Vagina (tissue), 2 donors: ENCODE results near the gene DCLK2. TPM values are rescaled to one million over a fixed set of nuclear protein-coding genes. Genes with fewer than 3 reads are reported as not detected.

ENCODE experiments used
- DNase-seq, 2 donors: peaks; one replicate each; pipeline ENCODE4 v3.0.0-alpha.2; 2017; ENCODE audit errors: extremely low spot score in 2 of 2
- H3K27ac ChIP-seq: fragments of 200-600 bp; sonication (generic); one replicate; pipeline ENCODE4 v1.5.1; 2019
- H3K27me3 ChIP-seq: fragments of 200-600 bp; sonication (generic); one replicate; pipeline ENCODE4 v1.5.1; 2019
- H3K36me3 ChIP-seq, 2 donors: fragments of 200-600 bp; sonication (generic); one replicate each; pipeline ENCODE4 v1.5.1; 2017 to 2019
- H3K4me1 ChIP-seq: fragments of 200-600 bp; sonication (generic); one replicate; pipeline ENCODE4 v1.5.1; 2019
- H3K4me3 ChIP-seq, 2 donors: fragments of 200-600 bp; sonication (generic); 1 replicate in 1 of 2; 2 replicates in 1 of 2; pipeline ENCODE4 v1.5.1; 2016 to 2019
- H3K9me3 ChIP-seq: fragments of 200-600 bp; sonication (generic); one replicate; pipeline ENCODE4 v1.5.1; 2019
- CTCF ChIP-seq, 3 experiments: fragments of 450-650 bp in 2 of 3; fragments of 200-600 bp in 1 of 3; sonication (generic) in 1 of 3; IDR thresholded peaks; one replicate each; pipeline ENCODE4 v1.5.1; 2017 to 2019; ENCODE audit warnings: antibody characterized with exemption in 3 of 3, mild to moderate bottlenecking in 2 of 3, moderate library complexity in 2 of 3
- POLR2A ChIP-seq, 2 donors: fragments of 450-650 bp; IDR thresholded peaks; one replicate each; pipeline ENCODE4 v1.6.1; 2017; ENCODE audit warnings: antibody characterized with exemption in 2 of 2, mild to moderate bottlenecking in 2 of 2, moderate library complexity in 2 of 2
- POLR2AphosphoS5 ChIP-seq, 2 donors: sonication (generic); formaldehyde crosslinking; IDR thresholded peaks; one replicate each; pipeline ENCODE4 v1.9.0; 2017; ENCODE audit warnings: antibody characterized with exemption in 2 of 2, mild to moderate bottlenecking in 2 of 2, low read depth in 1 of 2; ENCODE audit not compliant: insufficient read depth in 1 of 2
- intact Hi-C: fragments of 100-400 bp; cut with DNase I; formaldehyde crosslinking; loops from one replicate; pipeline ENCODE4 v1.15.1; 2023
- total RNA-seq: library from RNA; depleted of rRNA; stranded (reverse); fragments of >200 nt; gene quantifications from one replicate; pipeline ENCODE4 v1.2.3, GENCODE V29; 2016

DCLK2 gene
- total RNA-seq, 1 donor from 2014 or later: 5.9 TPM

GRCh38 chr4:150136036-150136435 is 57.8 kb downstream of the DCLK2 start:
- H3K9me3 ChIP-seq: no peaks in the 10 kb centered on the region
- H3K36me3 ChIP-seq: no peaks in the 10 kb centered on the region
- intact Hi-C loops: no loop called here
- H3K4me1 ChIP-seq: peaks cover 6% of the 10 kb centered on the region
- TF ChIP-seq POLR2A (IDR thresholded peaks at IDR 0.05) (no peak), POLR2AphosphoS5 (IDR thresholded peaks at IDR 0.05; ENCODE audit: insufficient read depth in 1 of 2, low read depth in 1 of 2) (no peak), CTCF (IDR thresholded peaks at IDR 0.05) (no peak)
- no peak overlapping the region for H3K27ac ChIP-seq
- no peak overlapping the region for H3K4me3 ChIP-seq
- DNase-seq: no peak
- no peaks in the 10 kb centered on the region for H3K27me3 ChIP-seq

- TF ChIP-seq POLR2AphosphoS5 (IDR thresholded peaks at IDR 0.05; ENCODE audit: insufficient read depth in 1 of 2, low read depth in 1 of 2) (no peak), POLR2A (IDR thresholded peaks at IDR 0.05) (no peak), CTCF (IDR thresholded peaks at IDR 0.05) (no peak)
- no peak for DNase-seq
- H3K36me3 ChIP-seq: no peaks in the 10 kb centered on the region
- no peaks in the 10 kb centered on the region for H3K9me3 ChIP-seq
- H3K27ac ChIP-seq: no peak overlapping the region
- H3K4me1 ChIP-seq: peaks cover 10% of the 10 kb centered on the region
- no peak overlapping the region for H3K4me3 ChIP-seq
- intact Hi-C loops: no loop called here
- no peaks in the 10 kb centered on the region for H3K27me3 ChIP-seq
Observed at GRCh38 chr4:150136481-150136880, 58.2 kb downstream of the DCLK2 start.

- H3K27me3 ChIP-seq: no peaks in the 10 kb centered on the region
- no peak for TF ChIP-seq POLR2A (IDR thresholded peaks at IDR 0.05)
- TF ChIP-seq CTCF (IDR thresholded peaks at IDR 0.05): no peak
- no peak for TF ChIP-seq POLR2AphosphoS5 (IDR thresholded peaks at IDR 0.05; ENCODE audit: insufficient read depth in 1 of 2, low read depth in 1 of 2)
- no peak overlapping the region for H3K4me3 ChIP-seq
- no peak overlapping the region for H3K27ac ChIP-seq
- no peaks in the 10 kb centered on the region for H3K36me3 ChIP-seq
- peaks cover 11% of the 10 kb centered on the region for H3K4me1 ChIP-seq
- no peak for DNase-seq
- no peaks in the 10 kb centered on the region for H3K9me3 ChIP-seq
- intact Hi-C loops: no loop called here
Observed at GRCh38 chr4:150139297-150139865, 61.1 kb downstream of the DCLK2 start.

- TF ChIP-seq POLR2A (IDR thresholded peaks at IDR 0.05): no peak
- TF ChIP-seq POLR2AphosphoS5 (IDR thresholded peaks at IDR 0.05; ENCODE audit: insufficient read depth in 1 of 2, low read depth in 1 of 2): no peak
- TF ChIP-seq CTCF (IDR thresholded peaks at IDR 0.05): no peak
- Histone ChIP-seq H3K4me3 (no peak overlapping the region), H3K9me3 (no peaks in the 10 kb centered on the region), H3K36me3 (no peaks in the 10 kb centered on the region), H3K27me3 (no peaks in the 10 kb centered on the region), H3K27ac (no peak overlapping the region), H3K4me1 (peaks cover 11% of the 10 kb centered on the region)
- DNase-seq: no peak
- intact Hi-C loops: no loop called here
Observed at GRCh38 chr4:150140774-150141400, 62.6 kb downstream of the DCLK2 start.

GRCh38 chr4:150141756-150142155 is 63.5 kb downstream of the DCLK2 start:
- no peak for DNase-seq
- intact Hi-C loops: no loop called here
- Histone ChIP-seq H3K9me3 (no peaks in the 10 kb centered on the region), H3K27ac (no peak overlapping the region), H3K36me3 (no peaks in the 10 kb centered on the region), H3K4me3 (no peak overlapping the region), H3K27me3 (no peaks in the 10 kb centered on the region), H3K4me1 (peaks cover 11% of the 10 kb centered on the region)
- TF ChIP-seq POLR2A (IDR thresholded peaks at IDR 0.05) (no peak), POLR2AphosphoS5 (IDR thresholded peaks at IDR 0.05; ENCODE audit: insufficient read depth in 1 of 2, low read depth in 1 of 2) (no peak)
